Body of pancreas (tissue), 4 donors: ENCODE measurements around the gene GATAD2A.

ENCODE experiments used
- POLR2A ChIP-seq, 3 donors: fragments of 450-650 bp; IDR thresholded peaks; one replicate each; pipeline ENCODE4 v1.6.1; 2016; ENCODE audit warnings: antibody characterized with exemption in 3 of 3, mild to moderate bottlenecking in 2 of 3
- TF ChIP-seq, protein P1 (sequence below), 7 experiments: fragments of 450-650 bp in 4 of 7; fragments of 200-600 bp in 3 of 7; sonication (generic) in 3 of 7; IDR thresholded peaks; one replicate each; pipeline ENCODE4 v1.5.1; 2016 to 2019; ENCODE audit warnings: antibody characterized with exemption in 7 of 7

DNA sequence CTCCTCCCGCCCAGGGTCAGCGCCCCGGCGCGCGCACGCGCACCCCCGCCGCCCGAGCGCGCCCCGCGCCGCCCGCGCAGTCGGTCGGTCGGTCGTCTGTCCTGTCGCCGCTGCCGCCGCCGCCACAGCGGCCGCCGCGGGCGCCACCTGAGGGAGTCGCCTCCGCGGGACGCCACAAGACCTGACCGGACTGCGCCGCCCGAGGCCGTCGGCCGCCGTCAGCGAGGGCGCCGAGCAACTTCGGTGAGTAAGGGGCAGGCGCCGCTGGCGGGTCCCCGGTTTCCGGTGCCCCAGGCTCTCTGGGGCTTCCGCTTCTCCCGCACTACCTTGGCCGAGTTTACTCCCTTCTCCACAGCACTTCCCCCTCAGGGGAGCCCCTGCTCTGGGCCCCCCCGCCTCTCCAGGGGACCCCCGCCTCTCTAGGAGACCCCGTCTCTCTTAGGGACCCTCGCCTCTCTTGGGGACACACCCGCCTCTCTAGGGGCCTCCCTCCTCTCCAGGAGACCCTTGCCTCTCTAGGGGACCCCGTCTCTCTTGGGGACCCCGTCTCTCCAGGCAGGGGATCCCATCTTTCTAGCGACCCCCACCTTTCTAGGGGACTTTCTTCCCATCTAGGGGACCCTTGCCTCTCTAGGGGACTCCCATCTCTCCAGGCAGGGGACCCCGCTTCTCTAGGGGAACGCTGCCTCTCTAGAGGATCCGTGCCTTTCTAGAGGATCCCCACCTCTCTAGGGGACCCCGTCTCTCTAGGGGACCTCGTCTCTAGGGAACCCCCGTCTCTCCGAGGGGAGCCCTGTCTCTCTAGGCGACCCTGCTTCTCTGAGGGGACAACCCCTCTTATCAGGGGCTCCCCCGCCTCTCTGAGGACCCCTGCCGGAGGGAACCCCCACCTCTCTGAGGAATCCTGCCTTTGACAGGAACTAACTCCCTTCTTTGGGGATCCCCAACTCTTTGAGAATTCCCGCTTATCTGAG is 19.3 kb upstream of the GATAD2A start:
- TF ChIP-seq, protein P1, sequence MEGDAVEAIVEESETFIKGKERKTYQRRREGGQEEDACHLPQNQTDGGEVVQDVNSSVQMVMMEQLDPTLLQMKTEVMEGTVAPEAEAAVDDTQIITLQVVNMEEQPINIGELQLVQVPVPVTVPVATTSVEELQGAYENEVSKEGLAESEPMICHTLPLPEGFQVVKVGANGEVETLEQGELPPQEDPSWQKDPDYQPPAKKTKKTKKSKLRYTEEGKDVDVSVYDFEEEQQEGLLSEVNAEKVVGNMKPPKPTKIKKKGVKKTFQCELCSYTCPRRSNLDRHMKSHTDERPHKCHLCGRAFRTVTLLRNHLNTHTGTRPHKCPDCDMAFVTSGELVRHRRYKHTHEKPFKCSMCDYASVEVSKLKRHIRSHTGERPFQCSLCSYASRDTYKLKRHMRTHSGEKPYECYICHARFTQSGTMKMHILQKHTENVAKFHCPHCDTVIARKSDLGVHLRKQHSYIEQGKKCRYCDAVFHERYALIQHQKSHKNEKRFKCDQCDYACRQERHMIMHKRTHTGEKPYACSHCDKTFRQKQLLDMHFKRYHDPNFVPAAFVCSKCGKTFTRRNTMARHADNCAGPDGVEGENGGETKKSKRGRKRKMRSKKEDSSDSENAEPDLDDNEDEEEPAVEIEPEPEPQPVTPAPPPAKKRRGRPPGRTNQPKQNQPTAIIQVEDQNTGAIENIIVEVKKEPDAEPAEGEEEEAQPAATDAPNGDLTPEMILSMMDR (IDR thresholded peaks at IDR 0.05) = peak in 1 of 7 experiments; percentile 11
- peak in 2 of 3 donors; percentile 21 to 37 for TF ChIP-seq POLR2A (IDR thresholded peaks at IDR 0.05)
